GM12878 (cell line): ENCODE results near the gene DIPK1A. TPM values are rescaled to one million over a fixed set of nuclear protein-coding genes. Genes with fewer than 3 reads are reported as not detected.

Source experiments
- ATAC-seq: fragments of 200-7000 bp; cut with Tn5 transposase; 3 replicates; pipeline ENCODE4 v1.9.1; 2020; ENCODE audit warnings: mild to moderate bottlenecking, moderate library complexity
- BruUV-seq: library from RNA; stranded (reverse); fragments of 400-500 nt; replicated peaks from 2 replicates; lab custom pipeline; 2021; lab: Mats Ljungman, UMichigan
- CTCF ChIA-PET: fragments of 300-600 bp; sonication (Branson Sonifier 250); formaldehyde crosslinking; extraction: SDS; loops from one replicate; lab custom pipeline; 2021; ENCODE audit warnings: inconsistent platforms; lab: Yijun Ruan, JAX
- POLR2A ChIA-PET: fragments of 350-600 bp; formaldehyde crosslinking; extraction: SDS; loops from one replicate; lab custom pipeline; 2021; ENCODE audit warnings: inconsistent platforms; lab: Charles Lee
- RAD21 ChIA-PET: fragments of 300-600 bp; sonication (Branson Sonifier 250); formaldehyde crosslinking; loops from one replicate; lab custom pipeline; 2023; ENCODE audit warnings: antibody characterized with exemption; ENCODE audit not compliant: unreplicated experiment; lab: Charles Lee
- SMC1A ChIA-PET: fragments of 300-600 bp; sonication (Branson Sonifier 250); formaldehyde crosslinking; loops from one replicate; lab custom pipeline; 2023; ENCODE audit not compliant: unreplicated experiment, uncharacterized antibody; lab: Charles Lee
- DNase-seq: peaks from one replicate; pipeline ENCODE4 v3.0.0-alpha.2; 2011; ENCODE audit warnings: low read depth, low spot score
- FAIRE-seq: peaks from 3 replicates; lab custom pipeline; 2011; peaks lifted over from hg19 to GRCh38; lab: Jason Lieb, UNC
- H2AFZ ChIP-seq: 2 replicates; pipeline ENCODE4 v1.6.0; 2011; ENCODE audit warnings: low read depth, low read length, control low read depth; ENCODE audit not compliant: control insufficient read depth
- H3K27ac ChIP-seq: 2 replicates; pipeline ENCODE4 v1.5.1; 2011; ENCODE audit warnings: control low read depth; ENCODE audit not compliant: control insufficient read depth, insufficient read depth
- H3K27me3 ChIP-seq, 2 experiments: replicated peaks in 1 of 2; 2 replicates each; pipeline versions ENCODE4 v1.6.0 to v1.6.1; 2011; ENCODE audit warnings: low read length in 1 of 2; ENCODE audit not compliant: control insufficient read depth in 2 of 2, insufficient read depth in 2 of 2
- H3K36me3 ChIP-seq, 2 experiments: 2 replicates each; pipeline ENCODE4 v1.5.1; 2011; ENCODE audit warnings: low read length in 1 of 2; ENCODE audit not compliant: control insufficient read depth in 2 of 2, insufficient read depth in 2 of 2
- H3K4me1 ChIP-seq: 2 replicates; pipeline ENCODE4 v1.6.1; 2011; ENCODE audit warnings: mild to moderate bottlenecking, low read length, moderate library complexity, mixed read lengths; ENCODE audit not compliant: control insufficient read depth, insufficient read depth
- H3K4me2 ChIP-seq: 2 replicates; pipeline ENCODE4 v1.6.0; 2011; ENCODE audit warnings: control low read depth; ENCODE audit not compliant: control insufficient read depth, insufficient read depth
- H3K4me3 ChIP-seq: fragments of 200-600 bp; sonication (generic); 2 replicates; pipeline ENCODE4 v1.5.1; 2016
- H3K79me2 ChIP-seq: 2 replicates; pipeline ENCODE4 v1.6.0; 2011; ENCODE audit warnings: low read length; ENCODE audit not compliant: control insufficient read depth, insufficient read depth
- H3K9ac ChIP-seq: 2 replicates; pipeline ENCODE4 v1.8.0; 2011; ENCODE audit warnings: low read length, control low read depth, mixed read lengths; ENCODE audit not compliant: control insufficient read depth, insufficient read depth
- H3K9me3 ChIP-seq: replicated peaks from 3 replicates; pipeline ENCODE4 v1.5.1; 2011; ENCODE audit warnings: mild to moderate bottlenecking, low read length; ENCODE audit not compliant: control insufficient read depth, insufficient read depth
- H4K20me1 ChIP-seq: 2 replicates; pipeline ENCODE4 v1.6.0; 2011; ENCODE audit not compliant: control insufficient read depth, insufficient read depth
- EP300 ChIP-seq, 2 experiments: fragments of 150-350 bp in 1 of 2; IDR thresholded peaks; 2 replicates each; pipeline ENCODE4 v1.6.1; 2011 to 2012; ENCODE audit warnings: low read depth in 2 of 2, low read length in 2 of 2, borderline replicate concordance in 1 of 2, improper control_type of control experiment in 1 of 2, inconsistent platforms in 1 of 2; ENCODE audit not compliant: control insufficient read depth in 1 of 2
- MEF2B ChIP-seq: fragments of 450-650 bp; IDR thresholded peaks from 2 replicates; pipeline ENCODE4 v1.6.1; 2018; ENCODE audit warnings: mild to moderate bottlenecking, moderate library complexity; ENCODE audit not compliant: partially characterized antibody, poor library complexity, severe bottlenecking
- POLR2AphosphoS2 ChIP-seq: IDR thresholded peaks from 2 replicates; pipeline ENCODE4 v1.6.1; 2011; ENCODE audit warnings: low read depth, mild to moderate bottlenecking, low read length, improper control_type of control experiment, moderate library complexity
- RAD51 ChIP-seq: fragments of 450-650 bp; IDR thresholded peaks from 2 replicates; pipeline ENCODE4 v1.6.1; 2016; ENCODE audit warnings: moderate library complexity, mild to moderate bottlenecking, inconsistent platforms
- RB1 ChIP-seq: fragments of 450-650 bp; formaldehyde crosslinking; IDR thresholded peaks from 2 replicates; pipeline ENCODE4 v1.6.1; 2017; ENCODE audit warnings: mild to moderate bottlenecking, borderline replicate concordance
- RUNX3 ChIP-seq: IDR thresholded peaks from 2 replicates; pipeline ENCODE4 v1.6.1; 2012; ENCODE audit warnings: low read length, inconsistent platforms
- SPI1 ChIP-seq: IDR thresholded peaks from 2 replicates; pipeline ENCODE4 v1.6.1; 2011; ENCODE audit warnings: low read depth, mild to moderate bottlenecking, low read length, moderate library complexity, borderline replicate concordance; ENCODE audit not compliant: insufficient read depth
- SREBF2 ChIP-seq: IDR thresholded peaks from 2 replicates; pipeline ENCODE4 v1.6.1; 2012; ENCODE audit warnings: mild to moderate bottlenecking, low read length
- SUZ12 ChIP-seq: fragments of 200-600 bp; sonication (generic); IDR thresholded peaks from one replicate; pipeline ENCODE4 v1.6.1; 2018; ENCODE audit warnings: antibody characterized with exemption, mild to moderate bottlenecking; ENCODE audit not compliant: unreplicated experiment
- TARDBP ChIP-seq: IDR thresholded peaks from 2 replicates; pipeline ENCODE4 v1.6.1; 2016; ENCODE audit warnings: borderline replicate concordance
- TBL1XR1 ChIP-seq: IDR thresholded peaks from 2 replicates; pipeline ENCODE4 v1.6.1; 2012; ENCODE audit warnings: low read depth, low read length, improper control_type of control experiment
- ZNF24 ChIP-seq: fragments of 450-650 bp; IDR thresholded peaks from 2 replicates; pipeline ENCODE4 v1.6.1; 2017; ENCODE audit warnings: antibody characterized with exemption, mild to moderate bottlenecking
- WGBS: methylation state at CpG from one replicate; pipeline ENCODE4 v1.1.6; 2016; ENCODE audit warnings: low lambda C conversion rate; ENCODE audit not compliant: insufficient replicate concordance, insufficient coverage; ENCODE audit errors: missing lambda C conversion rate; 5-methylcytosine and 5-hydroxymethylcytosine counted together
- in situ Hi-C: fragments of 300-500 bp; cut with MboI; formaldehyde crosslinking; loops from 9 replicates; pipeline ENCODE4 v1.14.3; 2018; ENCODE audit warnings: mixed read lengths
- intact Hi-C: fragments of 100-400 bp; cut with micrococcal nuclease; formaldehyde crosslinking; loops from one replicate; pipeline ENCODE4 v1.14.2; 2022; ENCODE audit not compliant: unreplicated experiment
- polyA plus RNA-seq, 11 experiments: library from polyadenylated mRNA; depleted of rRNA in 4 of 11; unstranded in 6 of 11; stranded (reverse) in 5 of 11; fragments of >200 nt; fragmentation: Nextera tagmentation in 4 of 11; fragmentation: Illumina TruSeq in 1 of 11; extraction: Ambion mirVana in 4 of 11; extraction: Trizol in 1 of 11; gene quantifications; 1 replicate in 1 of 11; 2 replicates in 10 of 11; pipeline versions ENCODE4 v1.2.1 to v1.2.3, GENCODE V29; 2011 to 2016; ENCODE audit warnings: inconsistent platforms in 2 of 11, missing spikeins in 2 of 11, low read depth in 1 of 11
- total RNA-seq, 4 experiments: library from RNA; depleted of rRNA in 3 of 4; stranded (reverse); fragments of >200 nt in 3 of 4; fragmentation: Illumina TruSeq in 1 of 4; extraction: Trizol in 1 of 4; gene quantifications; 2 replicates each; pipeline versions ENCODE4 v1.2.1 to v1.2.3, GENCODE V29; 2013 to 2021
- TF ChIP-seq, protein P1 (sequence below): IDR thresholded peaks from 2 replicates; pipeline ENCODE4 v1.6.1; 2011; ENCODE audit warnings: mild to moderate bottlenecking, low read depth, low read length, moderate library complexity; ENCODE audit not compliant: insufficient replicate concordance
- TF ChIP-seq, protein P2 (sequence below): fragments of 450-650 bp; IDR thresholded peaks from 2 replicates; pipeline ENCODE4 v1.6.1; 2017; ENCODE audit warnings: mild to moderate bottlenecking, moderate library complexity
- TF ChIP-seq, protein P3 (sequence below): fragments of 450-650 bp; IDR thresholded peaks from 2 replicates; pipeline ENCODE4 v1.6.1; 2017; ENCODE audit warnings: mild to moderate bottlenecking, low read depth, inconsistent platforms; ENCODE audit not compliant: poor library complexity, severe bottlenecking

Gene DIPK1A
- total and polyA plus RNA-seq, 10 of the 15 experiments (the other 5 are each of a cell fraction or from before 2014, with no cell fraction given): 4.9 to 15.0 (median 9.7) TPM

DNA sequence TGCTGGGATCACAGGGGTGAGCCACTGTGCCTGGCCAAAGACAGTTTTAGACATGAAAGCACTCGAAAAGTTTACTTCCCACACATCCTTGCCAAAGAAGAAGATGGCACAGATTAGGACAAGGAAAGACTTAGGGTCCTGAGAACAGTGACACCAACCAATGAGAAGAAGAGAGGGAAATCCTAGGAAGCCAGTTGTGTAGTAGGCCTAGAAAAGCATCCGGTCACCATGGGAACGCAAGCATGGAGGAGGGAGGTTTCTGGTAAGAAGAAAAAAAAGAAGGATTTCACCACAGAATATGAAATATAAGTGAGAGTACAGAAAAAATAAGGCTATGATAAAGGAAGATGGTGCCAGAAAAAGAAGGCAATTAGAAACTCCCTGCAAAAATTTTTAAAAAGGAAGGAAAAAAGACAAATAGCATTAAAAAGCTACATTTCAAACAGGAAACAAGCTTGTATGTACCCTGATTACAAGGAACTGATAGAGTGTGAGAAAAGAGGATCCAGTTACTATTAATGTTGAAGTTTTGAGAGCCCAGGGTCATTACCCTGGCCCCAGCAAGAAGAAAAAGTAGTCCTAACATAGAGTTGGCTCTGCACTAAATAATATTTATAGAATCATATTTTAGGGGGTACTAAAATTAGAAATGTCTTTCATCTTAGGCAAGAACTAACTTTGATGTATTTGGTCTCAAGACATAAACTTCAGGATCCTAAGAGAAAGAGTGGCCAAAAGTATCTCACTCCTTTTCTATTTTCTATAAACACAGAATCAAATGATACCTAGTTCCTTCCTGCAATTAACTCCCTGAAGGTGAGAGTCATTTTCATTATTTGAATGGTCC is 16.1 kb downstream of the DIPK1A start:
- Histone ChIP-seq H3K4me2 (peak overlapping the region; percentile 19), H4K20me1 (no peaks in the 10 kb centered on the region), H3K9ac (peak overlapping the region; percentile 37; the same call in 1 of the 2 replicates), H3K4me3 (peak overlapping the region; percentile 22; the same call in 1 of the 2 replicates), H3K79me2 (peaks cover 58% of the 10 kb centered on the region), H3K9me3 (no peaks in the 10 kb centered on the region), H3K27ac (peak overlapping the region; percentile 3), H2AFZ (no peak overlapping the region), H3K36me3 (no peaks in the 10 kb centered on the region), H3K4me1 (peaks cover 29% of the 10 kb centered on the region), H3K27me3 (no peaks in the 10 kb centered on the region)
- ChIA-PET RAD21 (interaction anchor here (0.9 to 8.6 kb wide), 6 partner anchors 11 to 86 kb away, joined by 3 to 107 read pairs (median 4); partner anchors contain the start of gene DIPK1A), SMC1A (interaction anchor here (0.6 to 10.2 kb wide), 12 partner anchors 10 to 555 kb away, joined by 3 to 154 read pairs (median 4); partner anchors contain the start of genes DIPK1A and MTF2), CTCF (interaction anchor here (0.7 to 4.0 kb wide), 12 partner anchors 9 to 87 kb away, joined by 3 to 17 read pairs (median 4); partner anchors contain the start of gene DIPK1A), POLR2A (interaction anchor here (1.1 to 4.7 kb wide), 4 partner anchors 11 to 83 kb away, joined by 3 to 43 read pairs (median 4); no protein-coding TSS in a partner anchor)
- ATAC-seq (peak; percentile 73), DNase-seq (no peak), FAIRE-seq (no peak)
- intact Hi-C loops (no loop called here), in situ Hi-C loops (no loop called here)
- no TSS peak for BruUV-seq
- WGBS: 83% methylated on average over 3 of the region's 3 CpGs
- TF ChIP-seq RAD51: no peak
- no peak for TF ChIP-seq TARDBP
- no peak for TF ChIP-seq SUZ12
- TF ChIP-seq, protein P1, sequence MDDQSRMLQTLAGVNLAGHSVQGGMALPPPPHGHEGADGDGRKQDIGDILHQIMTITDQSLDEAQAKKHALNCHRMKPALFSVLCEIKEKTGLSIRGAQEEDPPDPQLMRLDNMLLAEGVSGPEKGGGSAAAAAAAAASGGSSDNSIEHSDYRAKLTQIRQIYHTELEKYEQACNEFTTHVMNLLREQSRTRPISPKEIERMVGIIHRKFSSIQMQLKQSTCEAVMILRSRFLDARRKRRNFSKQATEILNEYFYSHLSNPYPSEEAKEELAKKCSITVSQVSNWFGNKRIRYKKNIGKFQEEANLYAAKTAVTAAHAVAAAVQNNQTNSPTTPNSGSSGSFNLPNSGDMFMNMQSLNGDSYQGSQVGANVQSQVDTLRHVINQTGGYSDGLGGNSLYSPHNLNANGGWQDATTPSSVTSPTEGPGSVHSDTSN: no peak
- no peak for TF ChIP-seq TBL1XR1
- TF ChIP-seq, protein P2, sequence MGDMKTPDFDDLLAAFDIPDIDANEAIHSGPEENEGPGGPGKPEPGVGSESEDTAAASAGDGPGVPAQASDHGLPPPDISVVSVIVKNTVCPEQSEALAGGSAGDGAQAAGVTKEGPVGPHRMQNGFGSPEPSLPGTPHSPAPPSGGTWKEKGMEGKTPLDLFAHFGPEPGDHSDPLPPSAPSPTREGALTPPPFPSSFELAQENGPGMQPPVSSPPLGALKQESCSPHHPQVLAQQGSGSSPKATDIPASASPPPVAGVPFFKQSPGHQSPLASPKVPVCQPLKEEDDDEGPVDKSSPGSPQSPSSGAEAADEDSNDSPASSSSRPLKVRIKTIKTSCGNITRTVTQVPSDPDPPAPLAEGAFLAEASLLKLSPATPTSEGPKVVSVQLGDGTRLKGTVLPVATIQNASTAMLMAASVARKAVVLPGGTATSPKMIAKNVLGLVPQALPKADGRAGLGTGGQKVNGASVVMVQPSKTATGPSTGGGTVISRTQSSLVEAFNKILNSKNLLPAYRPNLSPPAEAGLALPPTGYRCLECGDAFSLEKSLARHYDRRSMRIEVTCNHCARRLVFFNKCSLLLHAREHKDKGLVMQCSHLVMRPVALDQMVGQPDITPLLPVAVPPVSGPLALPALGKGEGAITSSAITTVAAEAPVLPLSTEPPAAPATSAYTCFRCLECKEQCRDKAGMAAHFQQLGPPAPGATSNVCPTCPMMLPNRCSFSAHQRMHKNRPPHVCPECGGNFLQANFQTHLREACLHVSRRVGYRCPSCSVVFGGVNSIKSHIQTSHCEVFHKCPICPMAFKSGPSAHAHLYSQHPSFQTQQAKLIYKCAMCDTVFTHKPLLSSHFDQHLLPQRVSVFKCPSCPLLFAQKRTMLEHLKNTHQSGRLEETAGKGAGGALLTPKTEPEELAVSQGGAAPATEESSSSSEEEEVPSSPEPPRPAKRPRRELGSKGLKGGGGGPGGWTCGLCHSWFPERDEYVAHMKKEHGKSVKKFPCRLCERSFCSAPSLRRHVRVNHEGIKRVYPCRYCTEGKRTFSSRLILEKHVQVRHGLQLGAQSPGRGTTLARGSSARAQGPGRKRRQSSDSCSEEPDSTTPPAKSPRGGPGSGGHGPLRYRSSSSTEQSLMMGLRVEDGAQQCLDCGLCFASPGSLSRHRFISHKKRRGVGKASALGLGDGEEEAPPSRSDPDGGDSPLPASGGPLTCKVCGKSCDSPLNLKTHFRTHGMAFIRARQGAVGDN: no peak
- TF ChIP-seq RUNX3: no peak
- TF ChIP-seq, protein P3, sequence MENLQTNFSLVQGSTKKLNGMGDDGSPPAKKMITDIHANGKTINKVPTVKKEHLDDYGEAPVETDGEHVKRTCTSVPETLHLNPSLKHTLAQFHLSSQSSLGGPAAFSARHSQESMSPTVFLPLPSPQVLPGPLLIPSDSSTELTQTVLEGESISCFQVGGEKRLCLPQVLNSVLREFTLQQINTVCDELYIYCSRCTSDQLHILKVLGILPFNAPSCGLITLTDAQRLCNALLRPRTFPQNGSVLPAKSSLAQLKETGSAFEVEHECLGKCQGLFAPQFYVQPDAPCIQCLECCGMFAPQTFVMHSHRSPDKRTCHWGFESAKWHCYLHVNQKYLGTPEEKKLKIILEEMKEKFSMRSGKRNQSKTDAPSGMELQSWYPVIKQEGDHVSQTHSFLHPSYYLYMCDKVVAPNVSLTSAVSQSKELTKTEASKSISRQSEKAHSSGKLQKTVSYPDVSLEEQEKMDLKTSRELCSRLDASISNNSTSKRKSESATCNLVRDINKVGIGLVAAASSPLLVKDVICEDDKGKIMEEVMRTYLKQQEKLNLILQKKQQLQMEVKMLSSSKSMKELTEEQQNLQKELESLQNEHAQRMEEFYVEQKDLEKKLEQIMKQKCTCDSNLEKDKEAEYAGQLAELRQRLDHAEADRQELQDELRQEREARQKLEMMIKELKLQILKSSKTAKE: no peak
- no peak for TF ChIP-seq POLR2AphosphoS2
- no peak for TF ChIP-seq ZNF24
- TF ChIP-seq SPI1: no peak
- no peak for TF ChIP-seq RB1
- TF ChIP-seq EP300 (IDR thresholded peaks at IDR 0.05; ENCODE audit: borderline replicate concordance in 1 of 2, control insufficient read depth in 1 of 2, low read depth in 2 of 2, low read length in 2 of 2): no peak
- no peak for TF ChIP-seq MEF2B
- TF ChIP-seq SREBF2: no peak
